OCI-LY1 (cell line): ENCODE data around the gene AHI1.

Experiments used
- EZH2 ChIP-seq: fragments of 200-600 bp; sonication (generic), shearing (Covaris generic); IDR thresholded peaks from 2 replicates; pipeline ENCODE4 v1.8.0; 2017; ENCODE audit warnings: borderline replicate concordance, mixed run types, mild to moderate bottlenecking, antibody characterized with exemption, low read length, moderate library complexity, mixed read lengths
- TF ChIP-seq, protein P1 (sequence below): fragments of 200-600 bp; sonication (generic), shearing (Covaris generic); IDR thresholded peaks from 2 replicates; pipeline ENCODE4 v1.5.1; 2017; ENCODE audit warnings: mild to moderate bottlenecking, antibody characterized with exemption, low read length, moderate library complexity, mixed read lengths

DNA sequence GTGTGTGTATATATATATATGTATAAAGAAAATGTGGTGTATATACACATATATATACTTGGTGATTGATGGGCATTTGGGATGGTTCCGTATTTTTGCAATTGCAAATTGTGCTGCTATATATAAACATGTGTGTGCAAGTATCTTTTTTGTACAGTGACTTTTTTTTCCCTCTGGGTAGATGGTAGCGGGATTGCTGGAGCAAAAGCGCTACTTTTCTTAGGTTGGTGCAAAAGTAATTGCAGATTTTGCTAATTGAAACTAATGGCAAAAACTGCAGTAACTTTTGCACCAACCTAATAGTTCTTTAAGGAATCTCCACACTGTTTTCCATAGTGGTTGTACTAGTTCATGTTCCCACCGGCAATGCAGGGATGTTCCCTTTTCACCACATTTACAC lies 135.4 kb downstream of the AHI1 start:
- TF ChIP-seq EZH2: no peak
- TF ChIP-seq, protein P1, sequence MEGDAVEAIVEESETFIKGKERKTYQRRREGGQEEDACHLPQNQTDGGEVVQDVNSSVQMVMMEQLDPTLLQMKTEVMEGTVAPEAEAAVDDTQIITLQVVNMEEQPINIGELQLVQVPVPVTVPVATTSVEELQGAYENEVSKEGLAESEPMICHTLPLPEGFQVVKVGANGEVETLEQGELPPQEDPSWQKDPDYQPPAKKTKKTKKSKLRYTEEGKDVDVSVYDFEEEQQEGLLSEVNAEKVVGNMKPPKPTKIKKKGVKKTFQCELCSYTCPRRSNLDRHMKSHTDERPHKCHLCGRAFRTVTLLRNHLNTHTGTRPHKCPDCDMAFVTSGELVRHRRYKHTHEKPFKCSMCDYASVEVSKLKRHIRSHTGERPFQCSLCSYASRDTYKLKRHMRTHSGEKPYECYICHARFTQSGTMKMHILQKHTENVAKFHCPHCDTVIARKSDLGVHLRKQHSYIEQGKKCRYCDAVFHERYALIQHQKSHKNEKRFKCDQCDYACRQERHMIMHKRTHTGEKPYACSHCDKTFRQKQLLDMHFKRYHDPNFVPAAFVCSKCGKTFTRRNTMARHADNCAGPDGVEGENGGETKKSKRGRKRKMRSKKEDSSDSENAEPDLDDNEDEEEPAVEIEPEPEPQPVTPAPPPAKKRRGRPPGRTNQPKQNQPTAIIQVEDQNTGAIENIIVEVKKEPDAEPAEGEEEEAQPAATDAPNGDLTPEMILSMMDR: no peak
